Fibroblast of pulmonary artery (primary cell): ENCODE results near the gene UTP20.
"Not testable (repeated sequence)": the region's sequence is repeated elsewhere in the genome, so short reads cannot be mapped to it uniquely, and the experiment has no call there.

Source experiments
- DNase-seq: peaks from one replicate; pipeline ENCODE4 v3.0.0-alpha.2; 2010; ENCODE audit warnings: low read depth
- H3K4me3 ChIP-seq: replicated peaks from 2 replicates; pipeline ENCODE4 v1.5.1; 2011; ENCODE audit warnings: low read depth, mild to moderate bottlenecking, control low read depth, low read length, moderate library complexity
- CTCF ChIP-seq: IDR thresholded peaks from 2 replicates; pipeline ENCODE4 v1.5.1; 2011; ENCODE audit warnings: mild to moderate bottlenecking, control low read depth, low read length, inconsistent platforms; ENCODE audit errors: missing control alignments

Gene UTP20

GRCh38 chr12:101372431-101372830 is 92.5 kb downstream of the UTP20 start:
- TF ChIP-seq CTCF: no peak
- H3K4me3 ChIP-seq: no peak overlapping the region
- no peak for DNase-seq

GRCh38 chr12:101375573-101375972 is 95.7 kb downstream of the UTP20 start:
- no peak for DNase-seq
- TF ChIP-seq CTCF: no peak
- no peak overlapping the region for H3K4me3 ChIP-seq

GRCh38 chr12:101379149-101379548 is 99.2 kb downstream of the UTP20 start:
- no peak for TF ChIP-seq CTCF
- no peak for DNase-seq
- no peak overlapping the region for H3K4me3 ChIP-seq

GRCh38 chr12:101391181-101391580 is 111.3 kb downstream of the UTP20 start:
- not testable (repeated sequence) for DNase-seq, H3K4me3 ChIP-seq

GRCh38 chr12:101407049-101407435 is 127.1 kb downstream of the UTP20 start:
- no peak for DNase-seq
- no peak for TF ChIP-seq CTCF
- H3K4me3 ChIP-seq: peak overlapping the region; percentile 96

GRCh38 chr12:101407436-101408345 is 127.8 kb downstream of the UTP20 start, which contains the start of gene ARL1:
TSS of gene ARL1 (minus strand) at chr12:101407772. CDS start at chr12:101407645, 127 bp downstream.
- peak; percentile 92 for DNase-seq
- peak within 1 kb of the TSS; percentile 96 for H3K4me3 ChIP-seq
- TF ChIP-seq CTCF: no peak

GRCh38 chr12:101410169-101410568 is 130.3 kb downstream of the UTP20 start:
- not testable (repeated sequence) for DNase-seq

GRCh38 chr12:101414533-101415119 is 134.7 kb downstream of the UTP20 start:
- H3K4me3 ChIP-seq: no peak overlapping the region
- peak; percentile 76 for DNase-seq
- TF ChIP-seq CTCF: peak; percentile 60

More at GRCh38 chr12:101410169-101410568, 130.3 kb downstream of the UTP20 start:
- H3K4me3 ChIP-seq: not testable (repeated sequence)
